HG02763 (cell line): Measurements from ENCODE around the gene GNAO1.

ENCODE experiments used
- ATAC-seq: cut with Tn5 transposase; IDR thresholded peaks from one replicate; pipeline ENCODE4 v1.9.1; 2021; ENCODE audit warnings: mild to moderate bottlenecking, moderate library complexity; ENCODE audit not compliant: unreplicated experiment

Gene GNAO1

DNA sequence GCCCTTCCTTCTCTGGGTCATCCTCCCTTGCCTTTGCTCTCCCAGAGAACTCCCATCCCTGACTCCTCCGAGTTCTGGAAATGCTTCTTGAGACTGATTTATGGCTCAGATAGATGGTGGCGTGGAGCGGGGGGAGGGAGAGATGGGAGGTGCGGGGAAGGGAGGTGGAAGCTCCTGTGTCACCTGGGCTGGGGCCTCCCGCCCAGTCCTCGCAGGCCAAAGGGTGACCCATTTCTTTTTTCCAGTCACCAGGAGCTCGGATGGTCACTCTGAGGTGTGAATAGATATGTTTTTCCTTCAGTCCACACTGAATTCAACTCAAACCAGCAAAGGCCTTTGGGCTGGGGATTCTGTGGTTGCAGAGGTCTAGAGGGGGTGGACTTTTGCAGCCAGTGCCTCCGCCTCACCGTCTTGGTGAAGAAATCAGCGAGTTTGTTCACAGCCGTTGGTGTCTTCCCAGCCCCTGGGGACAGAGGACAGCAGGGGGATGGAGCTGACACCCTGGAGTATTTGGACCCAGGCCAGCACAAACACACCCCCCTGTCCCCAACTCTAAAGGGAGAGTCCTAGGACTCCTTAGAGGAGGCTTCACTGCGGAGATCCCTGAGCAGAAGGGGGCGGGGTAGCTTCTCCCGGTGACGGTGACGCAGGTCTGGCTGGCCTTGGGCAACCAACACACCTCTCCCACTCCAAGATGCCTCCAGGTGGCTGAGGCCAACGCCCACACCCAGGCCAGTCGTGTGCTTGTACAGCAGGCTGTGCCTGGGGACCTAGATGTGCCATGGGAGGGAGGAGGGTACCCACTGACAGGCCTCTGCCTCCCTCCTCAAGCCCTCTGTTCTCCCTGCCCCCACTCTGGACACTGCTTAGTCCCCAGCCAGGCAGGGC, 153.5 kb downstream of the GNAO1 start:
- ATAC-seq: no peak

- ATAC-seq: no peak
Measured at GRCh38 chr16:56345406-56346050, 154.2 kb downstream of the GNAO1 start.

DNA sequence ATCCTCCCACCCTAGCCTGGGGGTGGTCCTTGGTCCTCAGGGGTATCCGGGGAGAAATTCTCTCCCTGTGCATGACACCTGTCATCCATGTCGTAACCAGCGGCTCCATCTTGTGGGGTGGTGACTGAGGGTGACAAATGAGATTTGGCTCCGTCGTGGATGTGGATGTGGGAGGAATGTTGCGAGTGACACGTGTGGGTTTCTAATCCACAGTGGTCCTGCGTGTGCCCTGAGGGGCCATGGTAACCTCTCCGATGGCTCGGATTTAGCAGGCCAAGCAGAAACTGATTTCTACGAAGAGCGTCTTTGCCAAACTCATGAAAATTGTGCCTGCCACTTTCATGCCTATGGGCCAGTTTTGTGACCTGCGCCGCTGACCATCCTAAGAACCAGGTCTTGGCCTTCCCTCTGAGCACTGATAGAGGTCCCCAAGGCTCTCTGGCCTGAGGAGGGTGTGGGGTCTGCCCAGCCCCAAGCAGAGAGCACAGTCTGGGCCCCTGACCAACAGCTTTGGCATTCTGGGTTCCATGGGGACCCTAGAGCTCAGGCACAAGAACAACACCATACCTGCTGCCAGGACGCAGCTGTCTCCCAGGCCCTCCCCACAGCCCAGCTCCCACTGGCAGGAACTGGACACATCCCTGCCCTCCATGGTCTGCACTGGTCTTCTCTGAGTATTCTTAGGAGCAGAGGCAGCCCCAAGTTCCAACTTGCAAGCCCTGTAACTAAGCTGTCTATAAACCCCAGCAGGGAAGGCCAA, 155.0 kb downstream of the GNAO1 start:
- ATAC-seq: no peak

DNA sequence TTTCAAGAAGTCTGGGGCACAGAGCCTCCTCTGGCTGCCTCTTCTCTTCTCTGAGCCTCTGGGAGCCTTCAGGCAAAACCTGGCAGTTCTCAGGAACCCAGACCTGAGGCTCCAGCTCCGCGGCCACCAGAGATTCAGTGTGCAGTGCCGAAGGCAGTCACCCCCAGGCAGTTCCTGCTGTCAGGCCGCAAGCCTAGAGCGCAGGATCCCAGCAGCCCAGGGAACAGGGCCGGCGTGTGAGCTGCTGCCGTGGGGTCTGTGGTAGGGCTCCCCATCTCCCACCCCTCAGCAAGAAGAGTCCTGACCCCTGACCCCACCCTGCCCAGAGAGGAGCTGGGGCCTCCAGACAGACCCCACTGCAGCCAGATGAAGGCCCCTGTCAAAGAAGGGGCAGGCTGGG, 155.9 kb downstream of the GNAO1 start:
- ATAC-seq: no peak

- no peak for ATAC-seq
Measured at GRCh38 chr16:56347670-56348069, 156.4 kb downstream of the GNAO1 start.

DNA sequence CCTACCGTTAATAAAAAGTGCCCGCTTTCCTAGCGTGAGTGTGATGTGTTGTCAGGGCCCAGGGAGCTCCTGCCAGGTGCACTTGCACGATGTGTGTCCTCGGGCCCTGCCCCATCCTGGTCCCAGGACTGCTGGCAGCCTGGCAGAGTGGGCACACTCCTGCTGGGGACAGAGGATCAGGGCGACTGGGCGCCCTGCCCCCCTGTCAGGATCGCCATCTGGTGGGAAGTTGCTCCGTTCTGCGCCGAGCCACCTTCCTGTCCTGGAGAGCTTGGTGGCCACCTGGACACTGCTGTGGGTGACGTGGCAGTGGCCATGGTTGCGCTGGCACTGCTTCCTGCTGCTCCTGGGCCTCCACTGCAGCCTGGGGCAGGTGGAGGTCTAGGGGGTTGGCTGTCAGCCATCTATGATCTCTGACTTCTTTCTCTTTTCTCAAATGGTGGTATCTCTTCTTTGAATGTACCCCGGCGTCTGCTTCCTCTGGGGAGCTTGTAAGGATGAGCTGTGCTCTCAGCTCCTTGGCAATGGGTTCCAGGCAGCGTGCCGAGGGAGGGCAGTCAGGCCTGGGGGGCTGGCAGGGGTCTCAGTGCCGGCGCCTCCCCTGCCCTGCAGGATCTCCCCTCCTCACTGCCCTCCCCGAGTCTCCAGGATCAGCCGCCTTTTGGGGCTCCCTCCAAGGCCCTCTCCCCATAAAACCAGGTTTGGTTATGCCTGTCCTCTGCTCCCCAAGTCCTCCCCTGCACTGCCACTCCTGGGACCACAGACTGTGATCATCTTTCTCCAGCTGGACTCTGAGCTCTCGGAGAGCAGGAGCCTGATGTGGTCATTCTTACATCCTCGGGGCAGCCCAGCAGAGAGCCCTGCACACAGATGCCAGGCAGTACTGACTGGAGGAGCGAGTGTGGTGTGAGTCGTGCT, 157.1 kb downstream of the GNAO1 start:
- ATAC-seq: no peak

DNA sequence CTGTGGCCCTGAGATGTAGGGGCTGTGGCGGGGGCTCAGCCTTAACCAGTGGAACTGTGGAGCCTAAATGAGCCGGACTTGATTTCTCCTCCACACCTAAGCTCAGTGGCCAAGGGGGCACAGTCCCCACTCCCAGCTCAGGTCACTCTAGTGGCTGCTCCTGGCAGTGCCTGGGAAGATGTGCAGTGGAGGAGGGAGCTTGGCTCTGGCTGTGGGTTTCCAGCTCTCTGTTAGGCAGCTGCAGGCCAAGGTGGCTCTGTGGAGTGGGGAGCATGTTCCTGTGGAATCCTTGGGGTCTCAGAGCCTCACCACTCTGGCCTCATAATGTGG, 157.8 kb downstream of the GNAO1 start:
- no peak for ATAC-seq

DNA sequence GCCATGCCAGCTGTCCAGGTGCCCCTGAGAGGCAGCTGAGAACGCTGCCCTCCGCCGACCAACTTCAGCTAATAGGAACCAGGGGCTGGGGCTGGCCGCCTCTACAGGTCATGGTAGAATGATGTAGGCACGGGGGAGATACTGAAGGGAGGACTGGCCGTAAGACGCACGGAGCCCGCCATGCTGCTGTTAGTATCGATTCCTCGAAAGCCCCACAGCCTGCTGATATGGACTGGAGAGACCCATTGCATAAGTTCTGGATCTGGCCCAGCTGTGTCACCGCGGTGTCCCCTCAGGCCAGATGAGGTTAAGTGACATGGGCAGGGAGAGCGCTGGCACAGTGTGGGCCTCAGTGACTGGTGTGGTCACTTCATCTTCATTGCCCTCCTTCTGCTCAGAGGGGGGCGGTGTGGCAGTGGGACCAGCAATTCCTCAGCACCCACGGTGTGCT, 158.4 kb downstream of the GNAO1 start:
- no peak for ATAC-seq

GRCh38 chr16:56350491-56351405, 159.5 kb downstream of the GNAO1 start:
- no peak for ATAC-seq

DNA sequence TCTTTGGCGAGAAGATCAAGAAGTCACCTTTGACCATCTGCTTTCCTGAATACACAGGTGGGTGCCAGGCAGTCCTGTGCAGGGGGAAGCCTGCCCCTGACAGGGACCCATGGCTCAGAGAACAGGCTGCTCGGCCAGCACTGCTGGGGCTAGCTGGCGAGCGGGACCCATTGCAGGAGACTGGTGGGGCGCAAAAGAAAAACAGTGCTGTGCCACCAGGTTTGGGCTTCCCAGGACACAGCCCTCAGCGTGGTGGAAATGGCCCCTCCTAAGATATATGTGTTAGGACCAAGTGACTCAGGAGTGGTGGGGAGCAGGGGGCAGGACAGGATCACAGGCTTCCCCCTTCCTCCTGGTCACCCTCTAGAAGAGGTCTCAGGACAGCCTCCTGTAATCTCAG, 160.2 kb downstream of the GNAO1 start:
- no peak for ATAC-seq

- no peak for ATAC-seq
Measured at GRCh38 chr16:56352351-56353053, 161.2 kb downstream of the GNAO1 start.

DNA sequence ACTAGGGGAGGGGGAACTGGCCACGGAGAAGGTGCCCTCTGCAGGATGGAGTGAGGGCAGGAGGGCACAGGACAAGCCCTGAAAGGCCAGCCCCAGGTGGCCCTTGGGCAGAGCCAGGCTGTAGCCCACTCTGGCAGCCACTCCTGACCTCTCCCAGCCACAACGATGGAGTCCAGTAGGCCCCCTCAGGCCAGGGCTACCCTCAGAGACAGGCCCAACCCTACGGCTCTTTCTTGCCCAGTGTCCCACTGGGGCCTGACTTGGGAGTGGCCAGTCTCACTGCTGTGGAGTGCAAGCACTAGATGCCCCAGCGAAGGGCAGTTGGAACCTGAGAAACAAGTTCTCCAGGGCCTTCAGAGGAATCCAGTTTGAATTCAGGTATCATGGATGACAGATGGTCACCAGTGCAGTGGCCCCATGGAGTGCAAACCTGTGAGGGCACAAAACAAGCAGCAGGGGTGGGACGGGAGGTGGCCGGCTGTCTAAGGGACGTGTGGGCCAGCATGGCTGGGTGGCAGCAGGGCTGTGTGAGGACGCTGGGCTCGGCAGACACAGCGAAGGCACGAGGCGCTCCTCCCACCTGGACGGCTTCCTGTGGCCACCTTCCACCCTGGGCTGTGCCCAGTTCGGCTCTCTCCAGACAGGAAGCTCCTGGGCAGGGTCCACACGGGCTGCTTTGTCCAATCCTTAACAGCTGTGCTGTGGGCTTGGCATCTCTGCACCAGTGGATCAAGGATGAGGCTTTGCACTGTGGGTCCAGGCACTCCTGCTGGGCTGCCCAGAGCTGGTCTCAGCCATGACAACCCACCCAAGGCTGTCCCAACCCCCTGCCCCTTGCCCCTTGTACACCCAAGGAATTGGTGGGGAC, 162.0 kb downstream of the GNAO1 start:
- no peak for ATAC-seq

DNA sequence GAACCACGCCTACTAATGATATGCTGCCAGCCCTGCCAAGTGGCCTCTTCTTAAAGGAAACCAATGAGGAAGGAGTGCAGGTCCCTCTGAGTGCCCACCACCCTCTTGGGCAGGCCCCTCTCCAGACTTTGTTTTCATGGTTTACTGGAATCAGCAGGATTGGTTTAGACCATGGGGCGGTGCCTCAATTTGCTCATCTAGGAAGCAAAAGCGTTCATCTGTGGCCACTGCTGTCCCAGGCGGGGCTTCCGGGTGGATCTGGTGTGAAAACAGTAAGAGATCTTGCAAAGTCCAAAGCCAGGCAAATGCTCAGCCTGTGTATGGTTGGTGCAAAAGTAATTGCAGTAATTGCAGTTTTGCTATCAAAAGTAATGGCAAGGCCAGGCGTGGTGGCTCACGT, 162.7 kb downstream of the GNAO1 start:
- no peak for ATAC-seq

- ATAC-seq: no peak
Measured at GRCh38 chr16:56354746-56355145, 163.5 kb downstream of the GNAO1 start.

DNA sequence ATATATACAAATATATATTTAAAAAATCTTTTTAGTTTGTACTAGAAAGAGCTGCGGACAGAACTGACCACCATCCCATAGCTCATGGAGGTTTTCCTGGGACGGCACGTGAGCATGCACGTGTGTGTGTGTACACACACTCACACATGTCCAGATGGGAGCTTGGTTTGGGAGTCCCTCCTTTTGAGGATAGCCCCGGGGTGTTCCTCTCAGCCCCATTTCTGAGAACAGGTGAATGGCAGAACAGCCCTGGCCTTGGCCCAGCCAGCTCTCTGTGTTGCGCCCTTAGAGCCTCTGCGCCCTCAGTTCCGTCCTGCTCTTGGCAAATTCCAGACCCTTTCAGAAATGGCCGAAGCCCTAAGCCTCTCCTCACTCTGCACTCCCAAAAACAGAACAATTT, 163.9 kb downstream of the GNAO1 start:
- no peak for ATAC-seq

DNA sequence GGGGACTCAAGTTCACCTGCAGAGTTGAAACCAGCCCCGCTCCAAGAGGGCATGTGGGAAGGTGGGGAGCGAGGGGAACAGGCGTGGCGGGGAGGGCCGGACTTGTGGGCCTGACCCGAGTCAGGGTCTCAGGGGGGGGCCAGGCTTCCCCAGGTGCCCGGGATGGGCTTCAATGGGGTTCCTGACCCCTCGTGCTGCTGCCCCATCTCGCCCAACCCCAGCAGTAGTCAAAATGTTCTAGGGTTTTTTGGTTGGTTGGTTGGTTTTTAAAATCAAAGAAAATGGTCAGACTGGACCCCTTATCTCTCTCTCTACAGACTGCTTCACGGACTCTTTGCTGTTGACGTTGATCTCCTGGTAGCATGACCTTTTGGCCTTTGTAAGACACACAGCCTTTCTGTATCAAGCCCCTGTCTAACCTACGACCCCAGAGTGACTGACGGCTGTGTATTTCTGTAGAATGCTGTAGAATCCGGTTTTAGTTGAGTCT, 164.5 kb downstream of the GNAO1 start:
- no peak for ATAC-seq

DNA sequence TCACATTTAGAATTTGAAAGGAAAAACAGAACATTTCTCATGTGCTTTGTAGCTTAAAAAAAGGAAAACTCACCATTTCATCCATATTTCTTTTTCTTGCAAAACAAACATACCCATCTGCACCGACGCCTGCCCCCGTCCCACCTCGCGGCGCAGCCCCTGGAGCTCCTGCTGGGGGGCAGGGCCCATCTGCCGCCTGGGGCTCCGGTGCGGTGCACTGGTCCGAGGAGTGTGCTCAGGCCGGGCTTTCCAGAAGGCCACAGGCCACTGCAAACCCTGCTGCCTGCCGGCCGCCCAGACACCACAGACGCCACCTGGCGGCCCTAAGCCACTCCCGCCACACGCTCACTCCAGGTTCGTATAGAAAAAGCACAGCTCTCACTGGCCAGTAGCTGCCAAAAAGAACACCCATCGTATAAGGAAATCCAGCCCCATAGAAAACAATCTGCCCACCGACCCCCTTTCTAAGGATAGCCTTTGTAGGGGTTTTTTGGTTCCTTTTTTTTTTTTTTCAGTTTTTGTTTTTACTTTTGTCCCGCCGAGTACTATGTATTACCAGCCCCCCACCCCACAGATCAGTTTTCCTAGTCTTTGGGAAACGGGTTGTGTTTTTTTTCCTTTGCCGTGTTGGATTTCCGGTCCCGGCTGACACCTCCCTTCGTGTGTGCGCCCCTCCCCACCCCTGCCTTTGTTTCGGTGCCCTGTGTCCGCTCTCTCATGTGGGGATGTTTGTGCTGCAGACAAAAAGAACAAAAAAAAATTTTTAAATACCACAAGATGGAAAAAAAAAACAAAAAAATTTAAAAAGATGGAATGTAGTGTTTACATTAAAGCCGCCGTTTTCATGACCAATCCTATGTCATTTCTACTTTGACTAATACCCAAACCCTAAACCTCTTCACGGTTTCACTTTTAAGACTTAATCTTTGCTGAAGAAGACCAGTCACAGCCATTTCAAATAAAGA, 165.3 kb downstream of the GNAO1 start:
- ATAC-seq: peak; percentile 90
